CD4-positive, alpha-beta T cell treated with Interleukin-2 at 100 ng/mL for 4 hours (primary cell): ENCODE data around the gene LRRC75A.
"Not testable (repeated sequence)": the region's sequence is repeated elsewhere in the genome, so short reads cannot be mapped to it uniquely, and the experiment has no call there.

Source experiments
- DNase-seq: peaks from one replicate; pipeline ENCODE4 v3.0.0-alpha.2; 2020; ENCODE audit warnings: low spot score

Gene LRRC75A

DNA sequence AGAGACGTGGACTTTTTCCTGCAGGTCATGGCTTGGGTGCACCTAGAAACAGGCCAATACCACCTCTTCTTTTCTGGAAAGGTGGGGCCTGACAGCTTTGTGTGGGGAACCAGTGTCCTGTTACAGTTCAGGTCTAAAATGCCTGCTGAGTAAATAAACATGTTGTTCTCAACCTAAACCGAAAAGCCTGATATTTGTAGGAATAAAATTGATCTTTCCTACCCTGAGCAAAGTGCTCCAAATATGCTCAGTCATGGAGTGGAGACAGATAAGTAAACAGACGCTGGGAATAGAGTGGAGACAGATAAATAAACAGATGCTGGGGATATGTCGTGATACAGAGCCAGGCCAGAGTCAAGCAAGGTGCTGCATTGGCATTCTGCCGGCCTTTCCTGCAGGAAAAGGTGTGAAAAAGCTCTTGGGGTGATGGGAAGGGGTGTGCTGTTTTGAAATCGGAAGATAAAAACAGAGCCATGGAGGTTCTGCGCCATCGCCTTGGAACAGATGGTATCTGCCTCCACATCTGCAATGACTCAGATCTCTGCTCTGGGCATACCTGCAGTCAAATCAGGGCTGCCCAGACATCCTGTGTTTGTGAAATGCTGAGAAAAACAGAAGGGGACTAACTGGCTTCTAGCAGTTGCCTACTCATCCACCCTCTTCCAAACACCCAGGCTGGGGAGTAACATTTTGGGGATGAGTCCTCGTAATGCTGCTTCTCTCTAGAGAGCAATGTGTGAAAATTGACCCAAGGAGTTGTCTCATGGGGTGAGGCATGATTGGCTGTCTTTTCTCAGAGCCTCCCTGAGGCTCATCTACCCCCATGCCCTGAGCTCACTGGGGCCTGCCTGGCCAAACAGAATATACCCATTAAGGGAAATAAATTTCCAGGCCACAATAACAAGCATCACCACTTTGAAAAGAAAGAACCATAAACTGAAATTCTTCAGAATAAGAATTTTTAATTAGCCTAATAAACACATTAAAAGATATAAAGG, 93.4 kb downstream of the LRRC75A start:
- DNase-seq, result no peak

DNA sequence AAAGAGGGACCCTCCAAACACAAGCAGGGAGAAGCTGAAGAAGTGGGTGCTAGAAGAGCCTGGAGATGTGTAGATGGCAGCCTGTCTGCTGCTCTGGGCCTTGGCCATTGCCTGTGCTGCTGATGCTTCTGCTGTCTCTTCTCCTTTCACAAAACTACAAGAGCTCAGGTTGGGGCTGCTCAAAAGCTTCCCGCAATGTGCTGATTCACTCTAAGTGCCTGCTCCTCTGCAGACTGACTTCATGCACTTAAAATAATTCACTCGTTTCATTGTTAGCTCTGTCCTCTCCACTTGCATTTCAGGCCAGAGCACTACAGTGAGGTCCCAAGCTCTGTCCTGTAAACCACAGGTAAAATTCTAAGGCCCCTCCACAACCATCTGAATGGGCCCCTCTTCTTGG, 95.3 kb downstream of the LRRC75A start:
- not testable (repeated sequence) for DNase-seq

GRCh38 chr17:16395887-16396286, 96.1 kb downstream of the LRRC75A start:
- not testable (repeated sequence) for DNase-seq

- not testable (repeated sequence) for DNase-seq
These were observed 99.5 kb downstream of the LRRC75A start for GRCh38 chr17:16392491-16392890.
